ENCODE measurements around the gene MSI2.

MSI2 gene

DNA sequence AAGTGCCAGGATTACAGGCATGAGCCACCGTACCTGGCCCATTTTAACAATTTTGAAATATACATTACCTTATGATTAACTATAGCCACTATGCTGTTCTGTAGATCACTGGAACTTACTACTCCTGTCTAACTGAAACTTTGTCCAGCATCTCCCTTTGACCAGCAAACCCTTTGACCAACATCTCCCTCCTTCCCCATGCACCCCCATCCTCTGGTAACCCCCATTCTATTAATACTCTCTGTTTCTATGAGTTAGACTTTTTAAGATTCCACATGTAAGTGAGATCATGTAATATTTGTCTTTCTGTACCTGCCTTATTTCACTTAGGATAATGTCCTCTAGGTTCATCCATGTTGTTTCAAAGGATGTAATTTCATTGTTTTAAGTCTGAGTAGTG lies 178.0 kb downstream of the MSI2 start:
- TF ChIP-seq, protein P1, sequence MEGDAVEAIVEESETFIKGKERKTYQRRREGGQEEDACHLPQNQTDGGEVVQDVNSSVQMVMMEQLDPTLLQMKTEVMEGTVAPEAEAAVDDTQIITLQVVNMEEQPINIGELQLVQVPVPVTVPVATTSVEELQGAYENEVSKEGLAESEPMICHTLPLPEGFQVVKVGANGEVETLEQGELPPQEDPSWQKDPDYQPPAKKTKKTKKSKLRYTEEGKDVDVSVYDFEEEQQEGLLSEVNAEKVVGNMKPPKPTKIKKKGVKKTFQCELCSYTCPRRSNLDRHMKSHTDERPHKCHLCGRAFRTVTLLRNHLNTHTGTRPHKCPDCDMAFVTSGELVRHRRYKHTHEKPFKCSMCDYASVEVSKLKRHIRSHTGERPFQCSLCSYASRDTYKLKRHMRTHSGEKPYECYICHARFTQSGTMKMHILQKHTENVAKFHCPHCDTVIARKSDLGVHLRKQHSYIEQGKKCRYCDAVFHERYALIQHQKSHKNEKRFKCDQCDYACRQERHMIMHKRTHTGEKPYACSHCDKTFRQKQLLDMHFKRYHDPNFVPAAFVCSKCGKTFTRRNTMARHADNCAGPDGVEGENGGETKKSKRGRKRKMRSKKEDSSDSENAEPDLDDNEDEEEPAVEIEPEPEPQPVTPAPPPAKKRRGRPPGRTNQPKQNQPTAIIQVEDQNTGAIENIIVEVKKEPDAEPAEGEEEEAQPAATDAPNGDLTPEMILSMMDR (IDR thresholded peaks at IDR 0.05; ENCODE audit: low read depth, low read length) = no peak
- no peak overlapping the region for H3K27ac ChIP-seq

DNA sequence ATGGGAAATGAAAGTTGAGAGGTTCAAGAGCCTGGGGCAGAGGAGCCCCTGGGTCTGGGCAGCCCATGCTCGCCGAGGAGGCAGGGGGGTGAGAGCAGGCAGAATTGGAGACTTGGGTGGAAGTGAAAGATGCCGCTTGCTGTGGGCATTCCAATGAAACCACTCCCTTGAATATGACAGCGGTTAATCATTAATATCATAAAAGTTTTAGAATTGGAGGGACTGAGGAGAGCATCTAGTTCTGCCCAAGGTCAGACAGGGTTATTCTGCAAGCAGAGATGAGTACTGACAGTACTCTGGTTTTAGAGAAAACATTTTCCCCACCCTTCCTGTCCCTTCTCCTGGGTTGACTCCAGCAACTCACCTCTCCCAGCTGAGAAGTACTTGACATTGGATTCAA lies 180.2 kb downstream of the MSI2 start:
- no peak overlapping the region for H3K27ac ChIP-seq

More for the DNA sequence above, 178.0 kb downstream of the MSI2 start:
- peaks cover 38% of the 10 kb centered on the region for H3K36me3 ChIP-seq
- no peaks in the 10 kb centered on the region for H3K27me3 ChIP-seq (ENCODE audit: insufficient read depth, low read depth, severe bottlenecking)
- H3K4me3 ChIP-seq (ENCODE audit: low read depth, low read length) = no peak overlapping the region
- no peak for DNase-seq
- H3K9me3 ChIP-seq (ENCODE audit: severe bottlenecking) = no peaks in the 10 kb centered on the region

DNA sequence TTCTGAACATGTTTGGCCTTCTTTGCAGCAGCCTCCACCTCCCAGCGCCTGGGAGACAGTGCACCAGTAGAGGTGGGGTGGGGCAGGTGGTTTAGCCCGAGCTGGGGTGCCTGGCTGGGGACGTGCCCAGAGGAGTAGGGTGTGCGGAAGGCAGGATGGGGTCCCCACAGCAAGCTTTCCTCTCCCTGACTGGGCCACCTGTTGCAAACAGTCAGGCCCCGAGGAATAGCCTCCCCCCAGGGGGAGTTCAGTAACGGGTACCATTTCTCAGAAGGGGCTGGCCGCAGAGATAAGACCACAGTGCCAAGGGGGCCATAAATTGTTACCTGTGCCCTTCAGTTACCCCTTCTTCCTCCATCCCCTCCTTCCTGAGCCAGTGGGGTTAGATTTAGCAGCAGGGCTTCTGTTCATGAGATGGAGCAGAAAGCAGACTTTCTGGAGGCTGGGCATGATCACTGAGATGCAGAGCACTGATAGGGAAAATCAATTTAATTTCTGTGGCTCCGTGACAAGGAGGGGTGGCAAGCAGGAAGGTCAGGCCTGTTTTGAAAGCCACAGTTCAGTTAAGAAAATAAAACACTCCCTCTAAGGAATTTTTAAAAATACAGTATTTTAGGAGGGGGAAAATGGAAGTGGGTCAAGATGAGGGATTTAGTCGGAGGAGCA lies 181.9 kb downstream of the MSI2 start:
- Histone ChIP-seq H3K27ac (no peak overlapping the region), H3K36me3 (peaks cover 28% of the 10 kb centered on the region), H3K27me3 (ENCODE audit: insufficient read depth, low read depth, severe bottlenecking) (no peaks in the 10 kb centered on the region), H3K9me3 (ENCODE audit: severe bottlenecking) (no peaks in the 10 kb centered on the region), H3K4me3 (ENCODE audit: low read depth, low read length) (no peak overlapping the region)
- TF ChIP-seq, protein P1 (IDR thresholded peaks at IDR 0.05; ENCODE audit: low read depth, low read length) = no peak
- DNase-seq = no peak

More for the DNA sequence above, 180.2 kb downstream of the MSI2 start:
- no peak for DNase-seq
- Histone ChIP-seq H3K4me3 (ENCODE audit: low read depth, low read length) (no peak overlapping the region), H3K36me3 (peaks cover 36% of the 10 kb centered on the region), H3K27me3 (ENCODE audit: insufficient read depth, low read depth, severe bottlenecking) (no peaks in the 10 kb centered on the region), H3K9me3 (ENCODE audit: severe bottlenecking) (no peaks in the 10 kb centered on the region)
- TF ChIP-seq, protein P1 (IDR thresholded peaks at IDR 0.05; ENCODE audit: low read depth, low read length) = no peak

DNA sequence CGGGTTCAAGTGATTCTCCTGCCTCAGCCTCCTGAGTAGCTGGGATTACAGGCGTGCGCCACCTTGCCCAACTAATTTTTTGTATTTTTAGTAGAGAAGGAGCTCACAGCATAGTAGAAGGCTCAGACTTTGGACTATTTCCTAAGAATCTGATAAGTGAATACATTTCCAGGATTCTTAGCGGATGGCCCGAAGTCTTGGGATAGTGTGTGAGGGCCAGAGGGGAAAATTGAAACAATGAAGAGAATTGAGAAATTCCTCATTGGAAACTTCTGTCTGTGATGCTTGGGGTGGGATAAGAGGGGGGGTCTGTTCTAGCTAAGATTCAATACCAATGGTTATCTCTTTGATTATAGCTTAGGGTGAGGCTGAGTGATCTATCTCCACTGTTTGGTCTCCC lies 183.3 kb downstream of the MSI2 start:
- DNase-seq = no peak
- no peaks in the 10 kb centered on the region for H3K27me3 ChIP-seq (ENCODE audit: insufficient read depth, low read depth, severe bottlenecking)
- no peaks in the 10 kb centered on the region for H3K9me3 ChIP-seq (ENCODE audit: severe bottlenecking)
- TF ChIP-seq, protein P1 (IDR thresholded peaks at IDR 0.05; ENCODE audit: low read depth, low read length) = no peak
- no peak overlapping the region for H3K27ac ChIP-seq
- H3K36me3 ChIP-seq = peaks cover 18% of the 10 kb centered on the region
- no peak overlapping the region for H3K4me3 ChIP-seq (ENCODE audit: low read depth, low read length)

DNA sequence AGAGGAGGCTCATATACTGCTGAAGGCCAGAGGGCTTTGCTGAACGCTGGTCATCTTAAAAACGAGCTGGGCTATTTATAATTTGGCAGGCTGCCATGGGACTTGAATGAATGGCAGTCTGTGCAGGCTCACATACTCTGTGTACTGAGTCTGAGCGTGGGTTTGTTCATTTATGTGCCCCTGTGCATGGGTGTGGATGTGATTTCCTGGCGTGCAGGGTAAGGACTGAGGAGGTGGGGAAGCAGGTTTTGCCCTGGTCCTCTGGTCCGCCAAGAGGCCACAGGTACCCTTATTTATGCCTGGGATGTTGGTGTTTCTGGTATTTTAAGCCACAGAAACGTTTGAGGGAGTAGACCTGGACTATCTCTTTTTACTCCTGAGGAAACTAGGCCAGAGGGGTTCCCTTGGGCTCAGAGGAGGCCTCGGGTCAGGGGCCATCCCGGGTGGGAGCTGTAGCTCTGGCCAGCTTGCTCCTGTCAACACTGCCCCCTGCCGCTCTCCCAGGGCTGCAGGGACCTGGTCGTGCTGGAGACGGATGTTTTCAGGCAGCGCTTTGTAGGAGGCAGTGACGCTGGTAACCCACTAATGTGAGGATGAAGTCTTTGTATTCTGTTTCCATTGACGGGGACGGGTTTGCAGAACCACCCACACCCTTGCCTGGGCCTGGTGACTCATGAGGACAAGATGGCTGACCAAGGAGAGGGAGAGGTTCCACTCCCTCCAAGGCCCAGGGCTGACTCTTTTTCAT lies 184.4 kb downstream of the MSI2 start:
- H3K4me3 ChIP-seq (ENCODE audit: low read depth, low read length) = no peak overlapping the region
- H3K9me3 ChIP-seq (ENCODE audit: severe bottlenecking) = no peaks in the 10 kb centered on the region
- TF ChIP-seq, protein P1 (IDR thresholded peaks at IDR 0.05; ENCODE audit: low read depth, low read length) = peak; percentile 66
- peak; percentile 74 for DNase-seq
- peaks cover 15% of the 10 kb centered on the region for H3K36me3 ChIP-seq
- no peaks in the 10 kb centered on the region for H3K27me3 ChIP-seq (ENCODE audit: insufficient read depth, low read depth, severe bottlenecking)
- peak overlapping the region; percentile 32 for H3K27ac ChIP-seq
